ENCODE data around the gene SHTN1. TPM values are rescaled to one million over a fixed set of nuclear protein-coding genes. Genes with fewer than 3 reads are reported as not detected.

Gene SHTN1
- total and polyA plus RNA-seq, 2 donors (not counting 3 experiments of a cell fraction or from before 2014, with no cell fraction given), result 4.8 to 36.5 TPM

DNA sequence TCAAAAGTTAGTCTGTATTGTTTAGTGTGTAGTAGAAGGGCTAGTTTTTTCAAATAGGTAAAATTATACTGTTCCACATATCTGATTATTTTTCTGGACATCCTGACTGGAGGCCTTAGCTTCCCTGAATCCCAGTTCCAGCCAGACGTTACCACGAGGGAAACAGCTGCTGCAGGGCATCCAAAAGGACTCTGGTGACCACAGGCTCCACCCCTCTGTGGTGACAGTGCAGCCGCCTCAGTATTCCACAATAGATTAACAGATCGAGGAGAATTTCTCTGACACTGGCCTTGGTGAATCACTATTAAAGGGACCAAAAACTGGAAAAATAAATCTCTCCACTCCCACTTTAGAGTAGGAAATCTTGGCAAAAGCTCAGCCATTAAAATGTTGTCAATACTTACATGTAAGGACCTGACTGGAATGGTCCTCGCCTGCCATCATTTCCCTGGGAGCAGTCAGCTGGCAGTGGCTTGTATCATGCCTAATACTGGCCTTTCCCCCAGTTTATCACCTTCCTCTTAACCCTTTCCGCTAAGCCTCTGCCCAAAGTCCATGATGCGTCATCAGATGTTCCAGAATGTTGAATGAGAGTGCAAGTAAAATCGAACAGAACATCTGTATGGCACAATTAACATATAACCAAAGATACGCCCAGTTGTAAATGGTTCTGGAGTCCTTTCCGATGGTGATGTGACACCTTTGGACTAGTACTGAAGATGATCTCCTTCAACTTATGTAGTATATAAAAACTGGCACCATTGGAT is 124.1 kb downstream of the SHTN1 start:
- Histone ChIP-seq H2AFZ (ENCODE audit: low read depth, low read length) (no peak overlapping the region), H3K79me2 (ENCODE audit: control insufficient read depth, insufficient read depth, low read length) (no peaks in the 10 kb centered on the region), H3K9me3 (replicated peaks; ENCODE audit: control insufficient read depth, insufficient read depth, low read length) (no peaks in the 10 kb centered on the region), H3K36me3 (ENCODE audit: control insufficient read depth in 2 of 2, extremely low read depth in 1 of 2, insufficient read depth in 2 of 2, low read length in 2 of 2) (peaks cover 0 to 3% of the 10 kb centered on the region in 2 experiments), H3K27me3 (ENCODE audit: control insufficient read depth in 2 of 2, insufficient read depth in 2 of 2, low read length in 2 of 2) (no peaks in the 10 kb centered on the region), H3K4me1 (ENCODE audit: control insufficient read depth, extremely low read depth, insufficient read depth, low read length) (no peaks in the 10 kb centered on the region), H3K9ac (replicated peaks; ENCODE audit: extremely low read depth, insufficient read depth, low read length) (no peak overlapping the region), H3K9me1 (replicated peaks; ENCODE audit: control insufficient read depth, extremely low read depth, insufficient read depth, low read length) (no peaks in the 10 kb centered on the region), H4K20me1 (replicated peaks; ENCODE audit: control insufficient read depth, extremely low read depth, insufficient read depth, low read length) (no peaks in the 10 kb centered on the region), H3K27ac (ENCODE audit: insufficient read depth, low read depth, low read length) (no peak overlapping the region), H3K4me2 (ENCODE audit: insufficient read depth, low read length) (no peak overlapping the region), H3K4me3 (replicated peaks in 1 of 3; ENCODE audit: insufficient read depth in 1 of 3, low read depth in 1 of 3, low read length in 3 of 3) (no peak overlapping the region)
- DNase-seq (ENCODE audit: low read depth, low spot score) (no peak), FAIRE-seq (no peak)
- no peak for TF ChIP-seq JUN (IDR thresholded peaks at IDR 0.05; ENCODE audit: borderline replicate concordance, insufficient read depth, insufficient read length, low read depth)
- no peak for TF ChIP-seq MYC (IDR thresholded peaks at IDR 0.05; ENCODE audit: low read depth, low read length)
- TF ChIP-seq, protein P1, sequence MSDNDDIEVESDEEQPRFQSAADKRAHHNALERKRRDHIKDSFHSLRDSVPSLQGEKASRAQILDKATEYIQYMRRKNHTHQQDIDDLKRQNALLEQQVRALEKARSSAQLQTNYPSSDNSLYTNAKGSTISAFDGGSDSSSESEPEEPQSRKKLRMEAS (IDR thresholded peaks at IDR 0.05; ENCODE audit: insufficient read depth, insufficient read length), result no peak
- TF ChIP-seq POLR2AphosphoS5 (IDR thresholded peaks at IDR 0.05; ENCODE audit: insufficient read depth, low read depth, low read length), result no peak
- TF ChIP-seq, protein P2, sequence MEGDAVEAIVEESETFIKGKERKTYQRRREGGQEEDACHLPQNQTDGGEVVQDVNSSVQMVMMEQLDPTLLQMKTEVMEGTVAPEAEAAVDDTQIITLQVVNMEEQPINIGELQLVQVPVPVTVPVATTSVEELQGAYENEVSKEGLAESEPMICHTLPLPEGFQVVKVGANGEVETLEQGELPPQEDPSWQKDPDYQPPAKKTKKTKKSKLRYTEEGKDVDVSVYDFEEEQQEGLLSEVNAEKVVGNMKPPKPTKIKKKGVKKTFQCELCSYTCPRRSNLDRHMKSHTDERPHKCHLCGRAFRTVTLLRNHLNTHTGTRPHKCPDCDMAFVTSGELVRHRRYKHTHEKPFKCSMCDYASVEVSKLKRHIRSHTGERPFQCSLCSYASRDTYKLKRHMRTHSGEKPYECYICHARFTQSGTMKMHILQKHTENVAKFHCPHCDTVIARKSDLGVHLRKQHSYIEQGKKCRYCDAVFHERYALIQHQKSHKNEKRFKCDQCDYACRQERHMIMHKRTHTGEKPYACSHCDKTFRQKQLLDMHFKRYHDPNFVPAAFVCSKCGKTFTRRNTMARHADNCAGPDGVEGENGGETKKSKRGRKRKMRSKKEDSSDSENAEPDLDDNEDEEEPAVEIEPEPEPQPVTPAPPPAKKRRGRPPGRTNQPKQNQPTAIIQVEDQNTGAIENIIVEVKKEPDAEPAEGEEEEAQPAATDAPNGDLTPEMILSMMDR (IDR thresholded peaks at IDR 0.05; ENCODE audit: extremely low read depth in 1 of 2, insufficient read depth in 1 of 2, low read depth in 1 of 2, low read length in 2 of 2), result no peak
- no peak for TF ChIP-seq POLR2A (IDR thresholded peaks at IDR 0.05; ENCODE audit: low read depth, low read length)
- no peak for TF ChIP-seq FOS (IDR thresholded peaks at IDR 0.05; ENCODE audit: borderline replicate concordance, insufficient read depth, low read length)
- no peak for TF ChIP-seq GATA2 (IDR thresholded peaks at IDR 0.05; ENCODE audit: insufficient read depth, insufficient read length, low read depth, low read length)
- TF ChIP-seq EZH2 (IDR thresholded peaks at IDR 0.05; ENCODE audit: borderline replicate concordance, low read depth, low read length, severe bottlenecking), result no peak
- dilution Hi-C loops (cut with MboI; ENCODE audit: extremely low pct_ligation_motif_present, low sequenced_read_pairs), result no loop called here
- POLR2A ChIA-PET, result no interaction called here
- BruUV-seq (replicated peaks), result no TSS peak
- intact Hi-C loops (cut with micrococcal nuclease), result no loop called here
- CTCF ChIA-PET, result interaction anchor here (1.1 kb wide), 1 partner anchor 44 kb away, joined by 3 read pairs; no protein-coding TSS in a partner anchor
